ENCODE measurements around the gene EIPR1.
"Not testable (repeated sequence)": the region's sequence is repeated elsewhere in the genome, so short reads cannot be mapped to it uniquely, and the experiment has no call there.

Gene EIPR1

GRCh38 chr2:3283876-3284656, 93.6 kb downstream of the EIPR1 start:
- not testable (repeated sequence) for DNase-seq

- no peak for DNase-seq
Observed at GRCh38 chr2:3283206-3283605, 94.4 kb downstream of the EIPR1 start.

- DNase-seq = no peak
Observed at GRCh38 chr2:3282056-3282998, 95.3 kb downstream of the EIPR1 start.

- DNase-seq = no peak
Observed at GRCh38 chr2:3280683-3281520, 96.7 kb downstream of the EIPR1 start.

- DNase-seq = no peak
Observed at GRCh38 chr2:3280197-3280596, 97.4 kb downstream of the EIPR1 start.

GRCh38 chr2:3279236-3279960, 98.2 kb downstream of the EIPR1 start:
- no peak for DNase-seq

- no peak for DNase-seq
Observed at GRCh38 chr2:3278521-3279218, 98.9 kb downstream of the EIPR1 start.

GRCh38 chr2:3277748-3278520, 99.7 kb downstream of the EIPR1 start:
- DNase-seq = no peak

- DNase-seq = no peak
Observed at GRCh38 chr2:3277050-3277747, 100.4 kb downstream of the EIPR1 start.

GRCh38 chr2:3272761-3273160, 104.9 kb downstream of the EIPR1 start:
- DNase-seq = no peak

- DNase-seq = no peak
Observed at GRCh38 chr2:3270095-3270478, 107.5 kb downstream of the EIPR1 start.

- no peak for DNase-seq
Observed at GRCh38 chr2:3269425-3270094, 108.1 kb downstream of the EIPR1 start.

GRCh38 chr2:3268705-3269029, 109.0 kb downstream of the EIPR1 start:
- DNase-seq = no peak

- DNase-seq = no peak
Observed at GRCh38 chr2:3267869-3268704, 109.5 kb downstream of the EIPR1 start.

- DNase-seq = no peak
Observed at GRCh38 chr2:3266925-3267867, 110.4 kb downstream of the EIPR1 start.

GRCh38 chr2:3265981-3266924, 111.4 kb downstream of the EIPR1 start:
- no peak for DNase-seq
